Fibroblast of lung (primary cell): ENCODE data around the gene CITED2. TPM values are rescaled to one million over a fixed set of nuclear protein-coding genes. Genes with fewer than 3 reads are reported as not detected.

Experiments used
- DNase-seq, 2 donors: peaks; one replicate each; pipeline versions ENCODE4 v3.0.0 to v3.0.0-alpha.2; 2010; ENCODE audit warnings: low read depth in 2 of 2
- H2AFZ ChIP-seq: 2 replicates; pipeline ENCODE4 v1.5.1; 2012; ENCODE audit warnings: low read length, control low read depth, inconsistent platforms
- H3K27ac ChIP-seq: 2 replicates; pipeline ENCODE4 v1.5.1; 2011; ENCODE audit warnings: low read length, control low read depth; ENCODE audit not compliant: insufficient read depth
- H3K27me3 ChIP-seq: 2 replicates; pipeline ENCODE4 v1.5.1; 2011; ENCODE audit warnings: mild to moderate bottlenecking, low read length; ENCODE audit not compliant: control insufficient read depth, insufficient read depth
- H3K36me3 ChIP-seq: 2 replicates; pipeline ENCODE4 v1.5.1; 2011; ENCODE audit warnings: low read length; ENCODE audit not compliant: control insufficient read depth, insufficient read depth
- H3K4me1 ChIP-seq: 2 replicates; pipeline ENCODE4 v1.5.1; 2011; ENCODE audit warnings: low read length; ENCODE audit not compliant: control insufficient read depth, insufficient read depth; ENCODE audit errors: extremely low read depth
- H3K4me2 ChIP-seq: 2 replicates; pipeline ENCODE4 v1.5.1; 2011; ENCODE audit warnings: low read length, control low read depth; ENCODE audit not compliant: insufficient read depth; ENCODE audit errors: extremely low read depth
- H3K4me3 ChIP-seq, 4 experiments: fragments of 200-600 bp in 1 of 4; sonication (generic) in 1 of 4; replicated peaks in 1 of 4; 2 replicates each; pipeline ENCODE4 v1.5.1; 2011 to 2016; ENCODE audit warnings: low read length in 4 of 4, low read depth in 3 of 4, mild to moderate bottlenecking in 3 of 4, control low read depth in 2 of 4, inconsistent platforms in 1 of 4, mixed read lengths in 1 of 4; ENCODE audit not compliant: insufficient read depth in 1 of 4; ENCODE audit errors: control extremely low read depth in 1 of 4
- H3K79me2 ChIP-seq: 2 replicates; pipeline ENCODE4 v1.5.1; 2012; ENCODE audit warnings: mild to moderate bottlenecking, low read length, inconsistent platforms; ENCODE audit not compliant: control insufficient read depth, insufficient read depth
- H3K9ac ChIP-seq: 2 replicates; pipeline ENCODE4 v1.5.1; 2011; ENCODE audit warnings: mild to moderate bottlenecking, low read length, control low read depth; ENCODE audit not compliant: insufficient read depth
- H3K9me3 ChIP-seq: 2 replicates; pipeline ENCODE4 v1.5.1; 2012; ENCODE audit warnings: low read depth, low read length; ENCODE audit not compliant: control insufficient read depth, insufficient read depth
- H4K20me1 ChIP-seq: 2 replicates; pipeline ENCODE4 v1.5.1; 2011; ENCODE audit warnings: low read length; ENCODE audit not compliant: control insufficient read depth, insufficient read depth; ENCODE audit errors: extremely low read depth
- EZH2 ChIP-seq: IDR thresholded peaks from 2 replicates; pipeline ENCODE4 v1.5.1; 2012; ENCODE audit warnings: low read length, control low read depth, mild to moderate bottlenecking; ENCODE audit errors: missing control alignments
- polyA plus RNA-seq, 2 donors: library from polyadenylated mRNA; depleted of rRNA in 1 of 2; stranded (reverse) in 1 of 2; unstranded in 1 of 2; fragments of >200 nt; gene quantifications; 2 replicates each; pipeline ENCODE4 v1.2.1, GENCODE V29; 2011 to 2012; ENCODE audit warnings: missing spikeins in 1 of 2
- total RNA-seq: library from RNA; depleted of rRNA; stranded (reverse); fragments of >200 nt; gene quantifications from 2 replicates; pipeline ENCODE4 v1.2.1, GENCODE V29; 2014
- TF ChIP-seq, protein P1 (sequence below), 2 donors: IDR thresholded peaks in 1 of 2; conservative IDR thresholded peaks in 1 of 2; 1 replicate in 1 of 2; 2 replicates in 1 of 2; pipeline ENCODE4 v1.5.1; 2011 to 2012; ENCODE audit warnings: low read length in 2 of 2, control low read depth in 1 of 2, inconsistent platforms in 1 of 2, low read depth in 1 of 2, mild to moderate bottlenecking in 1 of 2

The CITED2 gene
- total and polyA plus RNA-seq, 2 donors (not counting 1 experiment from before 2014, with no cell fraction given): 139 to 370 TPM

DNA sequence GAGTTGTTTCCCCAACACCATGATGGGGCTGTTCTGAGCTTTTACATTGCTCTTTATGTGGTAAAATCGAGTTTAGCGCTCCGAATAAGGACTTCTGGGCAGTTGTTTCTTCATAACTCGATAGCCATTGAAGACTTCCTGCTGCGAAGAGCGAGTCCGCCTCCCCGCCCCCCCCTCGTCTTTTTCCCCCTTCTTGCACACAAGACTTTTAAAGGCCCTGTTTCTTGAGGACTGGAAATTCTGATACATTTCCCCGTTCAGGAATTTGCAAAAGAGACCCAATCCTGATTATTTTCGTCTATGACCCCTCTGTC is 1.5 kb upstream of the CITED2 start:
- Histone ChIP-seq H3K27me3 (no peaks in the 10 kb centered on the region), H3K79me2 (peaks cover 34% of the 10 kb centered on the region), H3K9me3 (no peaks in the 10 kb centered on the region), H3K4me1 (no peaks in the 10 kb centered on the region), H4K20me1 (peaks cover 3% of the 10 kb centered on the region), H3K9ac (peak overlapping the region; percentile 94), H2AFZ (peak overlapping the region; percentile 9), H3K27ac (peak overlapping the region; percentile 91), H3K36me3 (peaks cover 13% of the 10 kb centered on the region), H3K4me3 (peak overlapping the region; percentile 53 to 73 (median 67)), H3K4me2 (peak overlapping the region; percentile 99)
- DNase-seq: peak in 1 of 2 donors; percentile 66
- TF ChIP-seq, protein P1, sequence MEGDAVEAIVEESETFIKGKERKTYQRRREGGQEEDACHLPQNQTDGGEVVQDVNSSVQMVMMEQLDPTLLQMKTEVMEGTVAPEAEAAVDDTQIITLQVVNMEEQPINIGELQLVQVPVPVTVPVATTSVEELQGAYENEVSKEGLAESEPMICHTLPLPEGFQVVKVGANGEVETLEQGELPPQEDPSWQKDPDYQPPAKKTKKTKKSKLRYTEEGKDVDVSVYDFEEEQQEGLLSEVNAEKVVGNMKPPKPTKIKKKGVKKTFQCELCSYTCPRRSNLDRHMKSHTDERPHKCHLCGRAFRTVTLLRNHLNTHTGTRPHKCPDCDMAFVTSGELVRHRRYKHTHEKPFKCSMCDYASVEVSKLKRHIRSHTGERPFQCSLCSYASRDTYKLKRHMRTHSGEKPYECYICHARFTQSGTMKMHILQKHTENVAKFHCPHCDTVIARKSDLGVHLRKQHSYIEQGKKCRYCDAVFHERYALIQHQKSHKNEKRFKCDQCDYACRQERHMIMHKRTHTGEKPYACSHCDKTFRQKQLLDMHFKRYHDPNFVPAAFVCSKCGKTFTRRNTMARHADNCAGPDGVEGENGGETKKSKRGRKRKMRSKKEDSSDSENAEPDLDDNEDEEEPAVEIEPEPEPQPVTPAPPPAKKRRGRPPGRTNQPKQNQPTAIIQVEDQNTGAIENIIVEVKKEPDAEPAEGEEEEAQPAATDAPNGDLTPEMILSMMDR (conservative IDR thresholded peaks at IDR 0.05 in 1 of 2, IDR thresholded peaks at IDR 0.05 in 1 of 2; ENCODE audit: low read depth in 1 of 2, low read length in 2 of 2): no peak
- TF ChIP-seq EZH2: no peak

DNA sequence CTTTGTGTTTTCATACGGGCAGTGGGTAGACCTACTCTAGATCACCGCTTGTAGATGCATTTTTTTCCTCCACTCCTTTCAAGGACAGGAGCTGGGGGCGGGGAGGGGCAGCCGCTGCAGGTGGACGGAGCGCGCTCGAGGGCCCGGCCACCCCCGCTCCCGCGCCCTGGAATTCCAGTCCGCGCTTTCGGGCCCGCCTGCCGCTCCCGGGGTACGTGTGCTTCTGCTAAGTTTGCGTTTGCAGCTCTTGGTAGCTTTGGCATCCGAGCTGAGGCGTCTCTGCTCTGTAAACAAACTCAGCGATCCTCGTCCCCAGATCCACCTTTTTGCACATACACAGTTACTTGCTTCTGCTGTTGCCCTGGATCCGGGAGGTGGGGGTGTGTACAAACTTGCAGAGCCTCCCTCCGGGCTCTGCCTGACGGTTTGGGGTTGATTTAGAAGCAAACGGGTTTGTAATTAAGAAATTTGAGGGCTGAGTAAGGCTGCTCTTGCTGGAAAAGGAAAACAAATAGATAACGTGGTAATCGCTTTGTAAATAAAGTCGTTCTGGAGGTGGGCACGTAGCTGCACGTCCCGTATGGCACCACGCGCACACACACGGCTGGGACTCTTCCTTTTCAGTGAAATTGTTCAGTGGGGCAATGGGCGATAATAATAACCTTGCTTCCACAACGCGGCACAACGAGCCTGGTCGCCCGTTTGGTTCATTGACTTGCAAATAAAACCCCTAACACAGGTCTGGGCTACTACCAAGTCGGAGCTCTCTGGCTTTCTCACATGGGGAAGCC is 973 bp upstream of the CITED2 start:
- H3K79me2 ChIP-seq: peaks cover 35% of the 10 kb centered on the region
- no peak for TF ChIP-seq EZH2
- TF ChIP-seq, protein P1 (conservative IDR thresholded peaks at IDR 0.05 in 1 of 2, IDR thresholded peaks at IDR 0.05 in 1 of 2; ENCODE audit: low read depth in 1 of 2, low read length in 2 of 2): no peak
- peak overlapping the region; percentile 53 to 73 (median 67) for H3K4me3 ChIP-seq
- H3K4me1 ChIP-seq: no peaks in the 10 kb centered on the region
- H3K27ac ChIP-seq: peak overlapping the region; percentile 91
- H3K4me2 ChIP-seq: peak overlapping the region; percentile 99
- no peaks in the 10 kb centered on the region for H3K27me3 ChIP-seq
- H3K9me3 ChIP-seq: no peaks in the 10 kb centered on the region
- peaks cover 3% of the 10 kb centered on the region for H4K20me1 ChIP-seq
- H3K9ac ChIP-seq: peak overlapping the region; percentile 94
- peak; percentile 98 to 99 for DNase-seq
- peak overlapping the region; percentile 58 for H2AFZ ChIP-seq
- peaks cover 13% of the 10 kb centered on the region for H3K36me3 ChIP-seq

DNA sequence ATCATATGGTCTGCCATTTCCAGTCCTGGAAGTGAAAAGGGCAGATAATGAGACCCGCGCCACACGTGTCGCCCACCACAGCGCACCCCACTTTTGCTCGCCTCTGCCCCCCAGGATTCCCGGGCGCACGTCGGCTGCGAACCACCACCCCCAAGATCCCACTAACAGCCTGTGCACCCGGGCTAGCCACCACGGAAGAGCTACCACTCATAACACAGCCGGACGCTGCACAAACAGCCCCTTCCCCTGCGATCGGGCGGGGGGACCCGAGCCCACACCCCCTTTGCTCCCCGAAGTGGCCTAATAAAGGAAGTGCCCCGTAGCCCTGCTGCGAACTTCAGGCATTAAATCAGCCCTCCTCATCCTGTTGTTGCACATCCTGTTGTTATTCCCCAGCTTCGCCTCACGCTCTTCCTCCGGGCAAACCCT is 506 bp downstream of the CITED2 start:
- no peak for TF ChIP-seq EZH2
- TF ChIP-seq, protein P1 (conservative IDR thresholded peaks at IDR 0.05 in 1 of 2, IDR thresholded peaks at IDR 0.05 in 1 of 2; ENCODE audit: low read depth in 1 of 2, low read length in 2 of 2): no peak
- H3K9ac ChIP-seq: peak overlapping the region; percentile 94
- peaks cover 3% of the 10 kb centered on the region for H4K20me1 ChIP-seq
- H3K79me2 ChIP-seq: peaks cover 35% of the 10 kb centered on the region
- peaks cover 13% of the 10 kb centered on the region for H3K36me3 ChIP-seq
- H2AFZ ChIP-seq: no peak overlapping the region
- H3K27ac ChIP-seq: peak overlapping the region; percentile 91
- no peaks in the 10 kb centered on the region for H3K9me3 ChIP-seq
- H3K4me1 ChIP-seq: no peaks in the 10 kb centered on the region
- H3K4me2 ChIP-seq: no peak overlapping the region
- H3K27me3 ChIP-seq: no peaks in the 10 kb centered on the region
- peak overlapping the region; percentile 66 to 99 (median 88) for H3K4me3 ChIP-seq
- DNase-seq: no peak
